HG03045 (cell line): ENCODE results near the gene EGF.

ENCODE experiments used
- ATAC-seq: cut with Tn5 transposase; IDR thresholded peaks from one replicate; pipeline ENCODE4 v1.9.1; 2021; ENCODE audit warnings: mild to moderate bottlenecking, moderate library complexity; ENCODE audit not compliant: unreplicated experiment

EGF gene

DNA sequence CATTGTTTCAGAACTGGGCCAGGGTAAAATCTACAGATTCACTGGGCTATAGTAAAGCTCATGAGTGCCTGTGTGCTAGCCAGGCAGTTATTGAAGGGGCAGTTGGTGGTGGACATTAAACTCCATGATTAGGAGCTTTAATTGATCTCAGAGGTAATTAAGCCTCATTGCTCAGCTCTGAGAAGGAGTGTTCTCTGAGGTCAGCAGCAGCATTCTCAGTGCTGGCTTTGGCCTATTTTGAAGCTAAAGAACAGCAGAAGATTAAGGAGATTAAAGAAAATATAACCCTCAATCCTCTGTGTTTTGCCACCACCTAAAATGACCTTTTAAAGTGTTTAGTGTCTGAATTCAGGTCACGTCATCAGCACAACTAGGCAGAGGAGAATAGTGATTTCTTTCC lies 42.5 kb downstream of the EGF start:
- no peak for ATAC-seq

DNA sequence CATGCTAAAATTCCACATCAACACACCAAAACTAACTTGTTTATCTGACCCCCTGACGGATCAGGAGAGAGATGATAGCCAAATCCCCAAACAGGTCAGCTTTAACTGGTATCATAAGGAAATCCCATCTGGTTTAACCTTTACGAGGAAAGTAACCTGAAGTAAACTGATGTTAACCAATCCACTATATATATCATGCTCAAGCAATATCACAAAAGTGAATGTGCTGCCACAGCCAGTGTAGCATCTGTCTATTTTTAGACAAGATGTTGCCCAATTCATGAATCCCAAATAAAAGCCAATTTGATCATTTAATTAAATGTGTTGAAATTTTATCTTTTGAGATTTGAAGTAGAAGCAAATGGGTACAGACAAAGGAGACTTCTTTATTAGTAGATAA lies 44.5 kb downstream of the EGF start:
- ATAC-seq: no peak

DNA sequence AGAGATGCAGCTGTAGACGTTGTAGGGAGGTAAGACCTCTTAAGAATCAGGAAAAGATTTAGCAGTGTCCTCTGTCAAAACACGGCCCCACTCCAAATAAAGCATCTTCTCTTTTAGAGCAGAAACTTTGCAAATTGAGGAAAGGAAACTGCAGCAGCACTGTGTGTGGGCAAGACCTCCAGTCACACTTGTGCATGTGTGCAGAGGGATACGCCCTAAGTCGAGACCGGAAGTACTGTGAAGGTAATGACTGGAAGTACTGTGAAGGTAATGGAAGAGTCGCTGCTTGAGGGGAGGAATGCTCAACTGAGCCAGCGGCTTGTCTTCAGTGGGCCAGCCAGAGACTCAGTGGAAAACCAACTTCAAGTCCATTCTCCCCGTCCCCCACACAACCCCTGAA lies 46.5 kb downstream of the EGF start:
- ATAC-seq: no peak

DNA sequence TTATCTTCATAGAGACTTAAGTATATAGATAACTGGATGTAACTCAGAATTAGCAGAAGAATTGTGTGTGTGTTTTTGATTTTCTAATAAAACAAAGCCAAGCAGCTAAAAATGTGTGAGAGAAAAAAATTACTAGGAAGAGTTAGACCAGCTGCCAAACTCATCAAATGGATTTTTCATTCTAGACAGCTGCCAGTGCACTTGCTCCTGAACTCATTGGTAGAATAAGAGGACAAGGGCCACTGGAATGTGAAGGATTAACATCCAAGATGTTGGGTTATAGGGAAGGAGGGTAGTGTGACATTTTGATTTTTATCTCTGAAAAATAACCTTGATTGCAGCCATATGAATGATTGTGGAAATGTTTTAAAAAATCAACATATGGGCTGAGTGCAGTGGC lies 49.7 kb downstream of the EGF start:
- no peak for ATAC-seq

DNA sequence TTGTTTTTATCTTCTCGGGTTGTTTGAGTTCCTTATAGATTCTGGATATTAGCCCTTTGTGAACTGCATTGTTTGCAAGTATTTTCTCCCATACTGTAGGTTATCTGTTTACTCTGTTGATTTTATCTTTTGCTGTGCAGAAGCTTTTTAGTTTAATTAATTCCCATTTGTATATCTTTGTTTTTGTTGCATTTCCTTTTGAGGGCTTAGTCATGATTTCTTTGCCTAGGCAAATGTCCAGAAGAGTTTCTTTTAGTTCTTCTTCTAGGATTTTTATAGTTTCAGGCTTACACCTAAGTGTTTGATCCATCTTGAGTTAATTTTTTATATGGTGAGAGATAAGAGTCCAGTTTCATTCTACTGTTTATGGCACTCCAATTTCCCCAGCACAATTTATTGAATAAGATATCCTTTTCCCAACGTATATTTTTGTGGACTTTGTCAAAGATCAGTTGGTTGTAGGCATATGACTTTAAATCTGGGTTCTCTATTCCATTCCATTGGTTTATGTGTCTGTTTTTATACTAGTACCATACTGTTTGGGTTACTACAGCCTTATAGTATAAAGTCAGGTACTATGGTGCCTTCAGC lies 54.3 kb downstream of the EGF start:
- ATAC-seq: no peak

DNA sequence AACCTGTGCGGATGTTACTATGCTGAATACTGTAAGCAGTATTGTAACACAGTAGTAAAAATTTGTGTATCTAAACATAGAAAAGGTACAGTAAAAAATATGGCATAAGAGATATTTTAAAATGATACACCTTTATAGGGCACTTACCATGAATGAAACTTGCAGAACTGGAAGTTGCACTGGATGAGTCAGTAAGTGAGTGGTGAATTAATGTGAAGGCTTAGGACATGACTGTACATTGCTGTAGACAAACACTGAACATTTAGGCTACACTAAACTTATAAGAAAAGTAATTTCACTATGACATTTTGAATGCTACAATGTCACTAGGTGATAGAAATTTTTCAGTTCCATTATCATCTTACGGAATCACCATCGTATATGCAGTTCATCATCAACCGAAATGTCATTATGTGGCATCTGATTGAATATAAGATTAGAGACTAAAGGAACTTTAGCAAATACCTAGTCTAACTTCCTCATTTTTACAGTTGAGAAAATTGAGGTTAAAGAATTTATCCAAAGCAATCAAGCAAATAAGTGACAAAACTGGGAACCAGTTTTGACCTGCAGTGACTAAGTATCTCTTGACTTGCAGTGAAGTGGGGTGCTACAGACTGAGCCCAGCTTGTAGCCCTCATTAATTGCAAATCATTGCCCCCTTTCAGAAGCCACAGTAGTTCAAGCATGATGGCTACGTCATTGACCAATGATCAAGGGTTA lies 55.3 kb downstream of the EGF start:
- no peak for ATAC-seq

DNA sequence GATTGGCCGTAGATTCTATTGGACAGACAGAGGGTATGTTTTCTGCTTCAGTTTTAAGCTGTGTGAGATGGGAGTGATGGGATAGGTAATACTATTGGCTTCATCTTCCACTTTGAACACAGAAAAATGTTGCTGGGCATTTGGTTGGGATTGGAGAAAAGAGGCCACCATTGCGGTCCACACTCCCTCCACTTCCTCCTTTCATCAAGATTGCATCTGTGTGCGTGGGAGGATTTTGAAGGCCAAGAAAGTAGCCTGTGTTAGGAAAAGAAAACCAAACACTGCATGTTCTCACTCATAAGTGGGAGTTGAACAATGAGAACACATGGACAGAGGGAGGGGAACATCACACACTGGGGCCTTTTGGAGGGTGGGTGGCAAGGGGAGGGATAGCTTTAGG lies 56.4 kb downstream of the EGF start:
- no peak for ATAC-seq

DNA sequence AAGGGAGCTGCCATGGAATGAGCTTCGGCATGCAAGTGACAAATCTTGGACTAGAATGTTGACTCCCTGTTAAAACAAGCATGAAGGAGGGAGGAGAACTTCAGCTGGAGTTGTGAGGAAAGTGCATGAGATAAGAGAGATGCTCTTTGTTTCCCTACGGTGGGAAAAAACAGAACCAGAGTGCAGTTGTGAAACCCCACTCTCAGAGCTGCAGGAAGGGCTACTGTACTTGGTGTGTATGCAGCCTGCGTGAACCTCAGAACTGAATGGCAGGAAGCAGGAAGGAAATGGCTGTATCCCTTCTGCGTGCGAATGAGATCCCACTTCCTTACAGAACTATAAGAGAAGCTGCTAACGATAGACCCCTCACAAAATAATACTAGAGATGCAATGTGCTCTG lies 57.2 kb downstream of the EGF start:
- ATAC-seq: no peak

DNA sequence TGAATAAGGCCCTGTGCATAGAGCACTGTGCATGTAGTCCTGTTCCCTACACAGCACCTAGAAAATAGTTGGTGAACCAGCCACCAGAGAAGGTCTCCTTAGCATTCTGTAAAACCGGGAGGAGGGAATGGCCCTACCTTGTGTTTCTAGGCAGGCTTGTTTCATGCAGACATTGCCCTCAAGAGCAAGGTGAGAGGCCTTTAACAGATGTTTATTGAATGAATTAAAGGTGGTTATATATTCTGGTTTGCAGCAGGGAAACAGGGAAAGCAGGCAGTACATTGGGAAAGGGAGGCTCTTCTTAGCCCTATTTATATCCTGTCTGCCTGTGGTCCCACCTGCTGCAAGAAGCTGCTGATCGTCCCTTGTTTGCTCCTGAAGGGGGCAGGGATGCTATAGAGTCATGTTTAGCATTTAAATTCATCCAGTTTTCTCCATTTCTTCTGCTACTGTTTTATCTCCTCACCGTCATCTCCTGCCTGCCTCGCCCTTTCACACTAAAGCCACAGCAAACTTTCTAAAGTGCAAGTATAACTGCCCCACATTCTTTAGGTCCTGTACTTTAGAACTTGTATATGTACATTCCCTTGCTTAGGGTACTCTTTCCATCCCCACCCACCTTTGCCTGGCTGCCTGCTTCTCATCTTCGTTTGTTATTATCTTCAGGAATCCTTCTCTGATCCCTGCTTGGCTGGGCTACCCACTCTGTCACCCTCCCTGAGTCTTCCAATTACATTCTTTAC lies 60.3 kb downstream of the EGF start:
- ATAC-seq: no peak

DNA sequence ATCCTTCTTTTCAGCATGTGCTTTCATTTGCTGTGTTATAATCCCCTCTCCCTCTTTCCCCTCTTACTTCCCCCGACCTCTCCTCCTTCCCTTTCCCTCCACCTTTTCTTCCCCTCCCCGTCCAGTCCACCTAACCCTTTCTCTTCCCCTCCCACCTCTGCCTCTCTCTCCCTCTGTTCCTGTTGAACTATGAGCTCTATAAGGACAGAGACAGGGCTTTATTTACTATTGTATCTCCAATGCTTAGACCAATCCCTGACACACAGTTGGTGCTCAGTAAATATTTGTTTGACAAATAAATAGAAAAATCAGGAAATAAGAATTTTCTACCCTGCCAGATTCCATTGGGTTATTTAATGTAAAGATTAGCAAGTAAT lies 60.8 kb downstream of the EGF start:
- ATAC-seq: no peak

DNA sequence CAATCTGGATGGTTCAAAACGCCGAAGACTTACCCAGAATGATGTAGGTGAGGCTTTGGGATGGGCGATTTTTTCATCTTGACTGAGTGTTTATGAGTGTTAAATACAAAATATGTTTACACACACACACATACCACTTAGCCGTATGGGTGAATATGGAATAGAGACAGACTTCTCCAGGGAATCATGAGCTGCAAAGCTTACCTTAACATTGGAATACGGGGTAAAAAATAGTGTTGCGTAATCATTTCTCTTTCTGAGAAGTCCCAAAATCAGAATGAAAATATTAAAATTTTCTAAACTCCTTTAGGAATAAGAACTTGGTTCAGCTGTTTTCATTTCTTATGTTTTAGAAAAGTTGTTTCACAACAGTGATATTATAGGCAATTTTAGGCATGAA lies 63.5 kb downstream of the EGF start:
- ATAC-seq: no peak

DNA sequence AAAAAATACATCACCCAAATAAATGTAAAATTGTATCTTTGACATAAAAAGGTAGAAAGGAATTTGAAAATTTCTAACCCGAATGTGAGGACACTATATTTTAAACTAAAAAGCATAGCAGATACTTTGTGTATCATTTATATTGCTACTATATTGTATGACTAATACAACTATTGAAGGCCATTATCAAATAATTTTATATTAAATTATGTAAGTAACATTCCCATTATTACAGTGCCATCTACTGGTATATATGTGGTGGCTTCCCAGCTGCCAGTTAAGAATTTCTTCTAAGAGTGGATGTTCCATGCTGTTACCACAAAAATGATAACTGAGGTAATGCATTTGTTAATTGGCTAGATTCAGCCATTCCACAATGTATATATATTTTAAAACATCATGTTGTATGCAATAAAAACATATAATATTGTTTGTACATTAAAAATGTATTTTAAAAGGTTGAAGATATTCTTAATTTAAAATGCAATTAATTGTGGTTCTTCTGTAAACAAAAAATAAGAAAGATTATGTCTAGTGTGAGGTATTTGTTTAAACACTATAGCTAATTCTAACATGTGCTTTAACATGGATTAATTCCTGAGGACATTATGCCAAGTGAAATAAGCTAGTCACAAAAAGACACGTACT lies 65.3 kb downstream of the EGF start:
- no peak for ATAC-seq

DNA sequence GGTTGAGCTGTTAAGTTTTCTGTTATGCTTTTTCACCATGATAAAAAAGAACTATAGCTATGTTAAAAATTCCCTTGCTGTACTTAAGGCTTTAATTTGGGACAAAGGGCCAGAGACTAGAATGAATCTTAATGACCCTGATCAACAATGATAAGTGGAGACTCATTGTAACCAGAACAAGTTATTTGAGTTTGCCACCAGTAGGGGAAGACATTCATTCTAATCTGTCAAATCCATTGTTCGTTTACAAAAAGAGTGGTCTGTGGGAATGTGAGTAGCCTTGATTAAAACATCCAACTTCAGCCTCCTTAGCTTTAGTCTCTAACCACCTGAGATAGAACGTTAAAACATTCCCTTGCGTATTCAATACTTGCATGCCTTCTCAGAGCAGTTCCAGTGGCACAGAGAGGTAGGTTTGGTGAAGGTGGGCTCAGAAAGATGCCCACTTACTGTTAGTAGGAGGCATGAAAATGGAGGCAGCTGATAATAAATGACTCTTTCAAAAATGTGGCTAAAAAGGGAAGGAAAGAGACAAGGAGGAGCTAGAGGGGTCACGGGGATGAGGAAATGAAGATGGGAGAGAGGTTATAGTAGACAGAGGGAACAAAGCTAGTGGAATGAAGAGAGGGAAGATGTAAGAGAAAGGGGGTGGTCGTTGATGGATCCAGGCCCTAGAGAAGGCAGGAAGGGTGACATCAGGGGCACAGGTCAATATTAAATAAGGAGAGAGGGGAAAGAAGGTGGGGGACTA lies 66.2 kb downstream of the EGF start:
- no peak for ATAC-seq

DNA sequence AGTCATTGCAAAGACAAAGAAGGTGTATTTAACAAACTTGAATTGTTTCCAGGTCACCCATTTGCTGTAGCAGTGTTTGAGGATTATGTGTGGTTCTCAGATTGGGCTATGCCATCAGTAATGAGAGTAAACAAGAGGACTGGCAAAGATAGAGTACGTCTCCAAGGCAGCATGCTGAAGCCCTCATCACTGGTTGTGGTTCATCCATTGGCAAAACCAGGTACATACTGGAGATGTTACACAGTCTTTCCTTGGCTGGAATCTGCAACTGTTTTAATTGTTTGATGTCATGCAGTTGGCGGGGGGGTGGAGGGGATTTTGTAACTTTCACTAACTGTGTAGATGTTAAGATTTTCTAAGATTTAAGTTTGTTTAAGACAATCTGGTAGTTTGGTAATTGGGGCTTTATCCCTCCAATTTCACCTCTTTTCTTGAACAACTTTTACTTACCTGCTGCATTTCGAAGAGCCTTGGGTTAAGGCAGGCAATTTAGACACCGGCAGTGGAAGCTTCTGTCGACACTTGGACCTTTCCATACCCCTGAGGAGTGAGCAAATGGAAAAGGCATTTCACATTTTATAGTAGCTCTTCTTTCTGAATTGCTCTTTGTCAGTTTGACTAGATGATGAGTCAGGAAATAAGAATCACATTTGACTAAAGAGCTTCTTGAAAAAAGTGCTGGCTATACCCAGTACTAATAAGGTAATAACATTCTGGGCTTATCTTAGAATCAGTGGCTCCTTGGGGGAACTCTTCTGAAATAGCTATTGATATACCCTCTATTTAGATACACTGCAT lies 67.4 kb downstream of the EGF start:
- no peak for ATAC-seq

DNA sequence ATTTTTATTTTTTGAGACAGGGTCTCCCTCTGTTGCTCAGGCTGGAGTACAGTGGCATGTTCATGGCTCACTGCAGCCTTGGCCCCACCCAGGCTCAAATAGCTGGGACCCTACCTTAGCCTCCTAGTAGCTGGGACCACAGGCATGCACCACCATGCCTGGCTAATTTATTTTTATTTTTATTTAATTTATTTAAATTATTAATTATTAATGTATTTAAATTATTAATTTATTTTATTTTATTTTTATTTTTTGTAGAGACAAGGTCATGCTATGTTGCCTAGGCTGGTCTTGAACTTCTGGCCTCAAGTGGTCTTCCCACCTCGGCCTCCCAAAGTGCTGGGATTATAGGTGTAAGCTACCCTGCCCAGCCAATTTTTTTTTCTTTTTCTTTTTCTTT lies 69.3 kb downstream of the EGF start:
- ATAC-seq: no peak

DNA sequence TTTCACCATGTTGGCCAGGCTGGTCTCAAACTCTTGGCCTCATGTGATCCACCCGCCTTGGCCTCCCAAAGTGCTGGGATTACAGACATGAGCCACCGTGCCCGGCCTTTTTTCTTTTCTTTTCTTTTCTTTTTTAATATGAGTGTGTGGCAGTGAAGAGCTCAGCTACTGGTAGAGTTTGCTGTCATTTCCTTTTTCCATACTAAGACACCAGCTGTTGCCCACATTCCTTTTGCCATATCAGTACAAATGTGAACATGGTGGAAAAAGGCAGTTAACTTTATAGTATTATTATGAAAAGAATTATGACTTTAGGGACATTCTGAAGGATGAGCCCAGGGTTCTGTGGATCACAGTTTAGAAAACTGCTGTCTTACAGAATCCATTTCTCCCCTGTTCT lies 69.8 kb downstream of the EGF start:
- ATAC-seq: no peak

DNA sequence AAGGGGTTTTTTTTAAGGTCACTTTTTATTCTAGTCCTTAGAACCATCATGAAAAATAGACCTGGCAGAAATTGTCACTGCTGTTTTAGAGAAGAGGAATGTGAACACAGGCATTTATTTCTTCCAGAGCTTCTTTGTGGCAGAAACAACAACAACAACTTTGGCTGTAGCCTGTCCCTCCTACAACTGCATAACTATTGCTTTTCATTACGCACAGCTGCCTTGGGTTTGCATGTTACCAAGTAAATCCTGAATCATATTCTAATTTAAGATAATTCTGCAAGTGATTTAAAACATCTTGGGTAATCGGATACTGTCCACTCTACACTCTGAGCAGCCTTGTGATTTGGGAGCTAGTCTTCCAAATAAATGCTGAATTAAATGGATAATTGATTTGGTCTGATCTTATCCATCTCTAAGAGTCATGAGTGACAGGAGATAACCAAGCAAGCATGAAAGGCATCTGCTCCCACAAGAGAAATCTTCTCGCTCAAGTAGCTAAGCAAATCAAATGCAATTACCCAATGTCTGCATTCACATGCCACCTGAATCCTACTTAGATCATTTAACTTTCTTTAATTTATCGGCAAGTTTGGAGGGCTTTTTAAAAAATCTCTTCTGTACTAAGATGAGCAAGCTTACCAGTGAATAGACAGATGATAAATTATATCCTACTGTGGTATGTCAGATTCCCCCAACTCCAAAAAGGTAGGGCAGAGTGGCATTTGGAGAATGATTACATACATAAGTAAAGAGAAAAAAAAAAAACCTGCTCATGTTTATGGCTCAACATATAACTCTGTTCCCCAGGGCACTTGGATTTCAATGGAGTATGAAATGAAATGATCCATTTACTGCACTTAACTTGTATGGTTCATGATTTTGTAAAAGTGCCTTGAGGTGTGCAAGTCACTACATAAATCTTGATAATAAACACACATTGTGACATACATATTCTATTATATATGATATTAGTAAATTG lies 73.6 kb downstream of the EGF start:
- no peak for ATAC-seq

DNA sequence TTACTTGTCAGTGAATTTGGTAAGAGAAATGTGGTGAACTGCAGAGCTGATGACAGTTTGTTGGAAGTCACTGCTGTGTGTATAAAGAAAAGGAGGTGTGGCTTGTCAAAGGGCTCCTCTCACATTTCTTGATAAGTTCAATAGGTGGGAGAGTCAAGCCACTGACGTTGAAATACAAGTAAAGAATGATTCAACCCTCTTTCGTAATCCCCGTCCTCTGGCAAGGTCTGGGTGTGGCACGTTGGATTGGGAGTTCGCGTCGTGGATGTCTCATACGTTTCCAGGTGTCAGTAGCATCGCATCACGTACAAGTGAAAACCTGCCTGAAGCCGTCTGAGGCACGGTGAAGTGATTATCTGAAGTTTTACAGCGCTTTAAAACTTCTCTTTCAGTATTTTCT lies 76.4 kb downstream of the EGF start:
- no peak for ATAC-seq

DNA sequence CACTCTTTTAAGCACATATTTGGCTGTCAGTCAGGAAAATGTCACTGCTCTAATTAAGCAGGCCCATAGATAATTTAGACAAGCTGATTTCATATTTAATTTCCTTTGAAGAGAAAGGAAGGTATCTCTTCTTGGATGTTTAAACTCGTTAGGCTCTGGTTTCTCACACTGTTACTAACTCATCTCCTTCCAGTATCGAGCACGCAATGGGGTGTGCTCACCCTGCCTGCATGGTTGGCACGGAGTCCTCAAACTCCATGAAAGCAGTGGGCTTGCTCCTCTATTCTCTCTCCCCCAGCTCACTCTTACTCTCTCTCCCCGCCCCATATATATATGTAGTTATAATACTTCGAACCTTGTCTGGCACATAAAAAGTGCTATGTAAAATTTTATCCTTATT lies 76.9 kb downstream of the EGF start:
- no peak for ATAC-seq
